HepG2 (cell line): Measurements from ENCODE around the gene UBE2M. TPM values are rescaled to one million over a fixed set of nuclear protein-coding genes. Genes with fewer than 3 reads are reported as not detected.

Experiments
- BATF2 ChIP-seq: sonication (generic); formaldehyde crosslinking; IDR thresholded peaks from 2 replicates; pipeline ENCODE4 v1.8.0; 2022; ENCODE audit warnings: mild to moderate bottlenecking, missing genetic modification reagents, moderate library complexity
- CEBPB ChIP-seq: IDR thresholded peaks from 2 replicates; pipeline ENCODE4 v1.6.1; 2011; ENCODE audit warnings: low read depth, low read length, improper control_type of control experiment, borderline replicate concordance
- CENPBD1 ChIP-seq: sonication (generic); formaldehyde crosslinking; IDR thresholded peaks from 2 replicates; pipeline ENCODE4 v1.8.0; 2022; ENCODE audit warnings: missing genetic modification reagents, low read depth, mild to moderate bottlenecking, borderline replicate concordance
- CHD2 ChIP-seq: IDR thresholded peaks from 2 replicates; pipeline ENCODE4 v1.6.1; 2011; ENCODE audit warnings: low read depth, low read length, improper control_type of control experiment
- FOSL2 ChIP-seq: sonication (generic); formaldehyde crosslinking; IDR thresholded peaks from 2 replicates; pipeline ENCODE4 v1.4.0; 2020; ENCODE audit warnings: missing genetic modification reagents
- KLF12 ChIP-seq: sonication (generic); formaldehyde crosslinking; IDR thresholded peaks from 2 replicates; pipeline ENCODE4 v1.4.0; 2020; ENCODE audit warnings: missing genetic modification reagents, borderline replicate concordance
- NONO ChIP-seq, 2 experiments: fragments of 450-650 bp in 1 of 2; sonication (generic) in 1 of 2; formaldehyde crosslinking in 1 of 2; IDR thresholded peaks in 1 of 2; conservative IDR thresholded peaks in 1 of 2; 2 replicates each; pipeline versions ENCODE4 v1.6.1 to v1.8.0; 2017 to 2022; ENCODE audit warnings: mild to moderate bottlenecking in 1 of 2, missing genetic modification reagents in 1 of 2, moderate library complexity in 1 of 2
- PAWR ChIP-seq: sonication (generic); formaldehyde crosslinking; IDR thresholded peaks from 2 replicates; pipeline ENCODE4 v1.4.0; 2020; ENCODE audit warnings: missing genetic modification reagents, mild to moderate bottlenecking, borderline replicate concordance
- ZNF142 ChIP-seq: sonication (generic); formaldehyde crosslinking; IDR thresholded peaks from 2 replicates; pipeline ENCODE4 v1.4.0; 2020; ENCODE audit warnings: missing genetic modification reagents
- ZNF30 ChIP-seq: sonication (generic); formaldehyde crosslinking; IDR thresholded peaks from 2 replicates; pipeline ENCODE4 v1.5.0; 2020; ENCODE audit warnings: mild to moderate bottlenecking, missing genetic modification reagents
- ZNF343 ChIP-seq: sonication (generic); formaldehyde crosslinking; IDR thresholded peaks from 2 replicates; pipeline ENCODE4 v1.4.0; 2020; ENCODE audit warnings: mild to moderate bottlenecking, missing genetic modification reagents
- ZNF567 ChIP-seq: sonication (generic); formaldehyde crosslinking; IDR thresholded peaks from 2 replicates; pipeline ENCODE4 v1.8.1; 2023; ENCODE audit warnings: mild to moderate bottlenecking, missing genetic modification reagents, borderline replicate concordance
- ZNF710 ChIP-seq: sonication (generic); formaldehyde crosslinking; IDR thresholded peaks from 2 replicates; pipeline ENCODE4 v1.5.0; 2020; ENCODE audit warnings: mild to moderate bottlenecking, missing genetic modification reagents, borderline replicate concordance
- ZNF839 ChIP-seq: sonication (generic); formaldehyde crosslinking; IDR thresholded peaks from 2 replicates; pipeline ENCODE4 v1.4.0; 2020; ENCODE audit warnings: missing genetic modification reagents, mild to moderate bottlenecking, borderline replicate concordance
- ZXDC ChIP-seq: sonication (generic); formaldehyde crosslinking; IDR thresholded peaks from 2 replicates; pipeline ENCODE4 v1.5.0; 2020; ENCODE audit warnings: mild to moderate bottlenecking, missing genetic modification reagents
- polyA plus RNA-seq, 8 experiments: library from polyadenylated mRNA; depleted of rRNA in 3 of 8; stranded (reverse) in 7 of 8; unstranded in 1 of 8; fragments of >200 nt; fragmentation: Illumina TruSeq in 4 of 8; extraction: Trizol in 4 of 8; gene quantifications; 2 replicates each; pipeline versions ENCODE4 v1.2.1 to v1.2.3, GENCODE V29; 2011 to 2016; ENCODE audit warnings: low read depth in 4 of 8, missing spikeins in 1 of 8, mixed read lengths in 1 of 8; ENCODE audit not compliant: insufficient read depth in 1 of 8
- total RNA-seq, 5 experiments: library from RNA; depleted of rRNA; stranded (reverse); fragments of >200 nt; fragmentation: Illumina TruSeq; extraction: Trizol; gene quantifications; 2 replicates each; pipeline ENCODE4 v1.2.3, GENCODE V29; 2016; ENCODE audit warnings: low read depth in 1 of 5

The UBE2M gene
- total and polyA plus RNA-seq, 2 of the 13 experiments (the other 11 are each of a cell fraction or from before 2014, with no cell fraction given) = 36.2 to 50.3 TPM

- TF ChIP-seq FOSL2 (peak; percentile 75), CHD2 (0 out of 2 replicates have a peak, but pooled peaks have one; percentile 20), ZNF343 (CRISPR knock-in tag) (peak; percentile 76; the same call in 1 of the 2 replicates), KLF12 (peak; percentile 98), ZNF710 (CRISPR knock-in tag) (peak; percentile 86), ZNF839 (CRISPR knock-in tag) (no peak; the same call in none of the 2 replicates), PAWR (CRISPR knock-in tag) (0 out of 2 replicates have a peak, but pooled peaks have one; percentile 26), ZNF30 (CRISPR knock-in tag) (no peak; the same call in 1 of the 2 replicates), ZXDC (CRISPR knock-in tag) (peak; percentile 87; the same call in 1 of the 2 replicates), NONO (IDR thresholded peaks at IDR 0.05) (no peak), NONO (CRISPR knock-in tag; conservative IDR thresholded peaks at IDR 0.05) (peak; percentile 99), BATF2 (CRISPR knock-in tag) (peak; percentile 81), ZNF142 (CRISPR knock-in tag) (peak; percentile 66), CENPBD1 (CRISPR knock-in tag) (no peak; the same call in 1 of the 2 replicates), ZNF567 (CRISPR knock-in tag) (no peak; the same call in 1 of the 2 replicates), CEBPB (no peak)
Observed at GRCh38 chr19:58519355-58520256, 38.8 kb downstream of the UBE2M start, which contains the start of gene ZBTB45 (continued).
